A549 (cell line): Measurements from ENCODE around the gene KCNMA1.
A peak's percentile ranks its signal among the peaks of the same experiment; 100 is the strongest.

ENCODE experiments used
- FOSL2 ChIP-seq, 2 experiments: fragments of 450-650 bp in 1 of 2; fragments of >200 bp in 1 of 2; sonication (Bioruptor Twin) in 1 of 2; formaldehyde crosslinking; IDR thresholded peaks; 2 replicates each; pipeline versions ENCODE4 v1.5.0 to v1.6.1; 2016 to 2020; ENCODE audit warnings: mild to moderate bottlenecking in 1 of 2, moderate library complexity in 1 of 2
- HOXA7 ChIP-seq: fragments of 250-450 bp; sonication (Bioruptor Pico); IDR thresholded peaks from 2 replicates; pipeline ENCODE4 v1.5.0; 2020; ENCODE audit warnings: mild to moderate bottlenecking, moderate library complexity
- NFE2L2 ChIP-seq: fragments of 150-350 bp; conservative IDR thresholded peaks from 2 replicates; pipeline ENCODE4 v1.6.1; 2014; ENCODE audit warnings: low read length
- POLR2A ChIP-seq: IDR thresholded peaks from 2 replicates; pipeline ENCODE4 v1.6.1; 2012; ENCODE audit warnings: mild to moderate bottlenecking, low read length
- RAD21 ChIP-seq, 2 experiments: fragments of >200 bp in 1 of 2; sonication (Bioruptor Twin) in 1 of 2; formaldehyde crosslinking in 1 of 2; IDR thresholded peaks in 1 of 2; conservative IDR thresholded peaks in 1 of 2; 2 replicates in 1 of 2; 3 replicates in 1 of 2; pipeline ENCODE4 v1.6.1; 2012 to 2018; ENCODE audit warnings: inconsistent platforms in 1 of 2
- TP53 ChIP-seq: fragments of 250-450 bp; sonication (Bioruptor Pico); IDR thresholded peaks from 2 replicates; pipeline ENCODE4 v1.5.0; 2021; ENCODE audit warnings: mild to moderate bottlenecking, moderate library complexity
- ZC3H11A ChIP-seq: fragments of 450-650 bp; IDR thresholded peaks from 2 replicates; pipeline ENCODE4 v1.6.1; 2014; ENCODE audit warnings: antibody characterized with exemption, mild to moderate bottlenecking
- ZFP36 ChIP-seq: fragments of 450-650 bp; IDR thresholded peaks from 2 replicates; pipeline ENCODE4 v1.6.1; 2014; ENCODE audit warnings: borderline replicate concordance; ENCODE audit not compliant: partially characterized antibody
- TF ChIP-seq, protein P1 (sequence below): fragments of >200 bp; sonication (Bioruptor Twin); formaldehyde crosslinking; IDR thresholded peaks from 3 replicates; pipeline ENCODE4 v1.5.1; 2016
- TF ChIP-seq, protein P2 (sequence below): IDR thresholded peaks from 2 replicates; pipeline ENCODE4 v1.6.1; 2012

DNA sequence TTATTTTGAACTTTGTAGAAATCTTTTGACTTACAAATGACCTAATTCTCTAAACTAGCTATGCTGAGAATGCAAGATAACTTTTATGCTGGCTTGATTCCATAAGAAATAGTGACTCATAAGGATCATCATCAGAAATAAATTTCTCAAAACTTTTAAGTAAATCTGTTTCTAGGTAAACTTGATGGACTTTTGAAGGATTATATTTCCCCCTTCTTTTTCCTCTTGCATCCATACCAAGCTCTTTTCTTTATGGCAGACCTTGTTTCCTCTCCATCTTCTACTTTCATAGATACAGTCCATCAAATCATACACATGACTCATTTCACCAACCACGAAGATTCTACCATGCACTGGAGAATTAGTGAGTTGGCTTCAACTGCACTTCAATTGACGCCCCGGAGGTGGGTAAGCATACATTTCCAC lies 336.3 kb downstream of the KCNMA1 start:
- TF ChIP-seq, protein P1, sequence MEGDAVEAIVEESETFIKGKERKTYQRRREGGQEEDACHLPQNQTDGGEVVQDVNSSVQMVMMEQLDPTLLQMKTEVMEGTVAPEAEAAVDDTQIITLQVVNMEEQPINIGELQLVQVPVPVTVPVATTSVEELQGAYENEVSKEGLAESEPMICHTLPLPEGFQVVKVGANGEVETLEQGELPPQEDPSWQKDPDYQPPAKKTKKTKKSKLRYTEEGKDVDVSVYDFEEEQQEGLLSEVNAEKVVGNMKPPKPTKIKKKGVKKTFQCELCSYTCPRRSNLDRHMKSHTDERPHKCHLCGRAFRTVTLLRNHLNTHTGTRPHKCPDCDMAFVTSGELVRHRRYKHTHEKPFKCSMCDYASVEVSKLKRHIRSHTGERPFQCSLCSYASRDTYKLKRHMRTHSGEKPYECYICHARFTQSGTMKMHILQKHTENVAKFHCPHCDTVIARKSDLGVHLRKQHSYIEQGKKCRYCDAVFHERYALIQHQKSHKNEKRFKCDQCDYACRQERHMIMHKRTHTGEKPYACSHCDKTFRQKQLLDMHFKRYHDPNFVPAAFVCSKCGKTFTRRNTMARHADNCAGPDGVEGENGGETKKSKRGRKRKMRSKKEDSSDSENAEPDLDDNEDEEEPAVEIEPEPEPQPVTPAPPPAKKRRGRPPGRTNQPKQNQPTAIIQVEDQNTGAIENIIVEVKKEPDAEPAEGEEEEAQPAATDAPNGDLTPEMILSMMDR: no peak
- no peak for TF ChIP-seq NFE2L2
- TF ChIP-seq ZC3H11A: no peak
- TF ChIP-seq HOXA7 (CRISPR knock-in tag): no peak
- TF ChIP-seq, protein P2, sequence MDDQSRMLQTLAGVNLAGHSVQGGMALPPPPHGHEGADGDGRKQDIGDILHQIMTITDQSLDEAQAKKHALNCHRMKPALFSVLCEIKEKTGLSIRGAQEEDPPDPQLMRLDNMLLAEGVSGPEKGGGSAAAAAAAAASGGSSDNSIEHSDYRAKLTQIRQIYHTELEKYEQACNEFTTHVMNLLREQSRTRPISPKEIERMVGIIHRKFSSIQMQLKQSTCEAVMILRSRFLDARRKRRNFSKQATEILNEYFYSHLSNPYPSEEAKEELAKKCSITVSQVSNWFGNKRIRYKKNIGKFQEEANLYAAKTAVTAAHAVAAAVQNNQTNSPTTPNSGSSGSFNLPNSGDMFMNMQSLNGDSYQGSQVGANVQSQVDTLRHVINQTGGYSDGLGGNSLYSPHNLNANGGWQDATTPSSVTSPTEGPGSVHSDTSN: no peak
- TF ChIP-seq RAD21 (conservative IDR thresholded peaks at IDR 0.05 in 1 of 2, IDR thresholded peaks at IDR 0.05 in 1 of 2): no peak
- no peak for TF ChIP-seq POLR2A
- no peak for TF ChIP-seq ZFP36
- TF ChIP-seq FOSL2 (IDR thresholded peaks at IDR 0.05): peak; percentile 29; the same call in 1 of the 2 replicates
- TF ChIP-seq FOSL2 (CRISPR knock-in tag; IDR thresholded peaks at IDR 0.05): peak; percentile 66
- TF ChIP-seq TP53 (CRISPR knock-in tag): no peak
